Measurements from ENCODE around the gene FRMD4A. TPM values are rescaled to one million over a fixed set of nuclear protein-coding genes. Genes with fewer than 3 reads are reported as not detected.
A peak's percentile ranks its signal among the peaks of the same experiment; 100 is the strongest.

The FRMD4A gene
- total RNA-seq, 2 experiments from 2014 or later = 3.1 to 3.7 TPM

DNA sequence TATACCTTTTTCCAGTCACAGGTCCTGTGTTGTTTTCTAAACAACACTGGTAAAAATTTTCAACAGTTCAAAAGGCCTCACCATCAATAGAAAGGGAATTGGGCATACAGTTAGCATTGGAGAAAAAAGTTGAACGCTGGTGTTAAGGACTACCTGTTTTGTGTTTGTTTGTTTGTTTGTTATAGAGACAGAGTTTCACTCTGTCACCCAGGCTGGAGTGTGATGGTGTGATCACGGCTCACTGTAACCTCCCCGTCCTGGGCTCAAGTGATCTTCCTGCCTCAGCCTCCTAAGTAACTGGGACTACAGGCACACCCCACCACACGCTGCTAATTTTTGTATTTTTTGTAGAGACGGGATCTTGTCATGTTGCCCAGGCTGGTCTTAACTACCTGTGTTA is 437.9 kb downstream of the FRMD4A start:
- peaks cover 33% of the 10 kb centered on the region for H3K4me1 Mint-ChIP-seq (ENCODE audit: low read depth)
- H3K27ac Mint-ChIP-seq = no peak overlapping the region

DNA sequence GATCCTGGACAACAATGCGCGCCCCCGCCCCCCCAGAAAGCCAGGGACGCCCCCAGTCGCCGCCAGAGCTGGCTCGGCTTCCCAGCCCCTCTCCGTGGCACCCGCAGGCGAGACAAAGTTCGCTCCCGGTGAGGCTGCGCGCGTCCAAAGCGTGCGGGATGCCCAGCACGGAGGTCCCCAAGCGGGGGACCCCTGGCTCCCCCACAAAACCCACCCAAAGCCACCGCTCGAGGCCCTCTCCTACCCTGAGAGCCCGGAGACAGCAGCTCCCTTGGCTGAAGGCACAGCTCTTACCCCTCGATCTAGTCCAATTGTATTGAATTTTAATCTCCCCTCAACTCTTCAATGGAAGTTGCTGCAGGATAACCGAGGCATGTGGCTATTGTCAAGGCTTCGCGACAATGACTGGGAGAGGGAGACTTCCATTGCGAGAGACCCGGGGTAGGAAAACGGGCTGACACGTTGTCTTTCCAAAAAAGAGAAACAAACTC is 438.7 kb downstream of the FRMD4A start:
- no peak overlapping the region for H3K27ac ChIP-seq (ENCODE audit: low read depth in 1 of 2, low read length in 2 of 2)
- no peak overlapping the region for H3K27ac Mint-ChIP-seq

More for the DNA sequence above, 437.9 kb downstream of the FRMD4A start:
- Histone ChIP-seq H3K4me1 (ENCODE audit: insufficient read depth, low read length) (peaks cover 21% of the 10 kb centered on the region), H3K9me3 (ENCODE audit: control insufficient read depth in 1 of 2, insufficient read depth in 1 of 2, low read length in 2 of 2) (no peaks in the 10 kb centered on the region), H3K27me3 (ENCODE audit: control insufficient read depth in 1 of 2, insufficient read depth in 2 of 2, low read length in 2 of 2) (peaks cover 24 to 47% of the 10 kb centered on the region in 2 experiments), H3K4me3 (ENCODE audit: low read length) (no peak overlapping the region), H3K27ac (ENCODE audit: low read depth in 1 of 2, low read length in 2 of 2) (no peak overlapping the region), H3K36me3 (ENCODE audit: insufficient read depth, low read length) (no peaks in the 10 kb centered on the region)
- Mint-ChIP-seq H3K9me3 (no peaks in the 10 kb centered on the region), H3K27me3 (peaks cover 77% of the 10 kb centered on the region), H3K4me3 (peak overlapping the region; percentile 78), H3K36me3 (ENCODE audit: low read depth) (no peaks in the 10 kb centered on the region)
- intact Hi-C loops (cut with DNase I, micrococcal nuclease) = no loop called here
- ChIA-PET CTCF (no interaction called here), POLR2A (interaction anchor here (0.9 kb wide), 1 partner anchor 30 kb away, joined by 3 read pairs; no protein-coding TSS in a partner anchor)
- TF ChIP-seq, protein P1, sequence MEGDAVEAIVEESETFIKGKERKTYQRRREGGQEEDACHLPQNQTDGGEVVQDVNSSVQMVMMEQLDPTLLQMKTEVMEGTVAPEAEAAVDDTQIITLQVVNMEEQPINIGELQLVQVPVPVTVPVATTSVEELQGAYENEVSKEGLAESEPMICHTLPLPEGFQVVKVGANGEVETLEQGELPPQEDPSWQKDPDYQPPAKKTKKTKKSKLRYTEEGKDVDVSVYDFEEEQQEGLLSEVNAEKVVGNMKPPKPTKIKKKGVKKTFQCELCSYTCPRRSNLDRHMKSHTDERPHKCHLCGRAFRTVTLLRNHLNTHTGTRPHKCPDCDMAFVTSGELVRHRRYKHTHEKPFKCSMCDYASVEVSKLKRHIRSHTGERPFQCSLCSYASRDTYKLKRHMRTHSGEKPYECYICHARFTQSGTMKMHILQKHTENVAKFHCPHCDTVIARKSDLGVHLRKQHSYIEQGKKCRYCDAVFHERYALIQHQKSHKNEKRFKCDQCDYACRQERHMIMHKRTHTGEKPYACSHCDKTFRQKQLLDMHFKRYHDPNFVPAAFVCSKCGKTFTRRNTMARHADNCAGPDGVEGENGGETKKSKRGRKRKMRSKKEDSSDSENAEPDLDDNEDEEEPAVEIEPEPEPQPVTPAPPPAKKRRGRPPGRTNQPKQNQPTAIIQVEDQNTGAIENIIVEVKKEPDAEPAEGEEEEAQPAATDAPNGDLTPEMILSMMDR (IDR thresholded peaks at IDR 0.05) = no peak
- ATAC-seq (ENCODE audit: poor library complexity) (no peak), DNase-seq (no peak)

DNA sequence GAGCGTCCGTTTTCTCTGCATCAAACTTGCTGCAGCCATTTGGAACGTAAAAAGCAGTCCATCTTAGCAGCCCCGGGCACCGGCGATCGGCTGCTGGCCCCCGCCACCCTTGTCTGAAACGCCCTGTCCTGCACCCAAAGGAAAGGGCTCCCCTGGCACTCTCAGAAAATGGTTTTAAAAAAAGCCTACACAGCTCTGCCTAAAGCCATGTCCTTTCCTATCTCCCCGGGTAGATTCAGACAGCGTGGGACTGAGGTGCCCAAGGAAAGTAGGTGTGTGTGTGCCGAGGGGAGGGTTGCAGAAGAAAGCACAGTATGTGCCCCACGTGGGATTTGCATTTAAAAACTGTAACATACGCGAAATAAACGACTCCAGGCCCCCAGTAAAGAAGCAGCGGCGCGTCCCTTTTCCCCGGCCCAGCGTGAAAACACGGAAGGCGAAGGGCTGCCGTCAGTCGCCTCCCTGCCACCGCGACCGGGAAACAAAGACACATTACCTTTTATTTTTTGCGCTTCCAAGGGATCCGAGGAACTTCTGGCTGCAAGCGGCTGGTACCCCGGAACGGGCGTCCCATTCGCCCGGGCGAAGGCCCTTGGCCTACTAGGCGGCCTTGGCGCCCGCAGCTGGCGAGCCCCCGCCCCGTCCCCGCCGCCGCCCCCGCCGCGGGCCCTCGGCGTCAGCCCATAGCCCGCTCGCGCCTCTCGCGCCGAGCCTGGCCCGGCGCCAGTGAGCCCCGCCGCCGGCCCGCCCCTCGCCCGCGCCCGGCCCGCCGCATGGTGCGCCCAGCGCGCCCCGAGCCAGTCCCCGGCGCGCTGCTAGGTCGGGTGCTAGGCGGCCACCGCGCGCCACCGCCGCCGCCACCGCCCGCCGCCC is 439.4 kb downstream of the FRMD4A start:
- Histone ChIP-seq H3K4me3 (ENCODE audit: low read length) (peak overlapping the region; percentile 36), H3K4me1 (ENCODE audit: insufficient read depth, low read length) (peaks cover 21% of the 10 kb centered on the region), H3K9me3 (ENCODE audit: control insufficient read depth in 1 of 2, insufficient read depth in 1 of 2, low read length in 2 of 2) (no peaks in the 10 kb centered on the region), H3K27me3 (ENCODE audit: control insufficient read depth in 1 of 2, insufficient read depth in 2 of 2, low read length in 2 of 2) (peaks cover 24 to 47% of the 10 kb centered on the region in 2 experiments), H3K27ac (ENCODE audit: low read depth in 1 of 2, low read length in 2 of 2) (no peak overlapping the region), H3K36me3 (ENCODE audit: insufficient read depth, low read length) (no peaks in the 10 kb centered on the region)
- peak; percentile 52 for ATAC-seq (ENCODE audit: poor library complexity)
- TF ChIP-seq, protein P1 (IDR thresholded peaks at IDR 0.05) = no peak
- CTCF ChIA-PET = interaction anchor here (1.1 kb wide), 1 partner anchor 219 kb away, joined by 3 read pairs; no protein-coding TSS in a partner anchor
- Mint-ChIP-seq H3K36me3 (ENCODE audit: low read depth) (no peaks in the 10 kb centered on the region), H3K9me3 (no peaks in the 10 kb centered on the region), H3K27ac (no peak overlapping the region), H3K4me3 (peak overlapping the region; percentile 86), H3K4me1 (ENCODE audit: low read depth) (peaks cover 33% of the 10 kb centered on the region), H3K27me3 (peaks cover 92% of the 10 kb centered on the region)
- intact Hi-C loops (cut with DNase I, micrococcal nuclease) = no loop called here
- POLR2A ChIA-PET = interaction anchor here (0.8 to 1.3 kb wide), 2 partner anchors 102 to 104 kb away, joined by 3 read pairs; no protein-coding TSS in a partner anchor
- DNase-seq = peak in 4 of 14 experiments; percentile 13 to 42 (median 24)

More for the DNA sequence above, 438.7 kb downstream of the FRMD4A start:
- TF ChIP-seq, protein P1 (IDR thresholded peaks at IDR 0.05) = no peak
- peaks cover 24 to 47% of the 10 kb centered on the region in 2 experiments for H3K27me3 ChIP-seq (ENCODE audit: control insufficient read depth in 1 of 2, insufficient read depth in 2 of 2, low read length in 2 of 2)
- no peaks in the 10 kb centered on the region for H3K9me3 ChIP-seq (ENCODE audit: control insufficient read depth in 1 of 2, insufficient read depth in 1 of 2, low read length in 2 of 2)
- ChIA-PET CTCF (interaction anchor here (1.1 kb wide), 1 partner anchor 218 kb away, joined by 3 read pairs; no protein-coding TSS in a partner anchor), POLR2A (interaction anchor here (0.8 to 1.3 kb wide), 2 partner anchors 103 to 105 kb away, joined by 3 read pairs; no protein-coding TSS in a partner anchor)
- ATAC-seq (ENCODE audit: poor library complexity) (no peak), DNase-seq (no peak)
- Mint-ChIP-seq H3K36me3 (ENCODE audit: low read depth) (no peaks in the 10 kb centered on the region), H3K9me3 (no peaks in the 10 kb centered on the region), H3K4me1 (ENCODE audit: low read depth) (peaks cover 33% of the 10 kb centered on the region), H3K27me3 (peaks cover 85% of the 10 kb centered on the region), H3K4me3 (peak overlapping the region; percentile 78)
- H3K4me3 ChIP-seq (ENCODE audit: low read length) = peak overlapping the region; percentile 14
- intact Hi-C loops (cut with DNase I, micrococcal nuclease) = no loop called here
- H3K36me3 ChIP-seq (ENCODE audit: insufficient read depth, low read length) = no peaks in the 10 kb centered on the region
- peaks cover 21% of the 10 kb centered on the region for H3K4me1 ChIP-seq (ENCODE audit: insufficient read depth, low read length)
